GM12872 (cell line): ENCODE results near the gene LPXN.

ENCODE experiments used
- TF ChIP-seq, protein P1 (sequence below): IDR thresholded peaks from 3 replicates; pipeline ENCODE4 v1.5.1; 2011; ENCODE audit warnings: low read depth, mild to moderate bottlenecking, low read length, moderate library complexity; ENCODE audit not compliant: insufficient read depth

LPXN gene

DNA sequence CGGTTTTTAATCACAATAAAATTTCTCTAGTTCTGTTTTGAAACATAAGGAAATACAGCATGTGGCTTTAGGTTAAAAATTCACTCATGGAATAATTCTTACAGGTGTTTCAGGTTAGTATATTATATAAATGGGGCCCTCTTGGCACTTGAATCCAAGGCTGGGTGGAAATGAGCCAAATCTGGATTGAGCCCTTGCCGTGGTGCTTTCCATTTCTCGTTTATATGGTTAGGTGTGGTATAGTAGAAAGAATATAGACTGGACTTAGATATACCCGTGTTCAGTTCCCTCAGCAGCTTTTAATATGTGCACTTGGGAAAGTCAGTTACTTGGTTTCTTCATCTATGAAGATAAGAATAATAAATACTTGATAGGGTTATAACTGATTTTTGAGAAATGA is 19.2 kb upstream of the LPXN start:
- TF ChIP-seq, protein P1, sequence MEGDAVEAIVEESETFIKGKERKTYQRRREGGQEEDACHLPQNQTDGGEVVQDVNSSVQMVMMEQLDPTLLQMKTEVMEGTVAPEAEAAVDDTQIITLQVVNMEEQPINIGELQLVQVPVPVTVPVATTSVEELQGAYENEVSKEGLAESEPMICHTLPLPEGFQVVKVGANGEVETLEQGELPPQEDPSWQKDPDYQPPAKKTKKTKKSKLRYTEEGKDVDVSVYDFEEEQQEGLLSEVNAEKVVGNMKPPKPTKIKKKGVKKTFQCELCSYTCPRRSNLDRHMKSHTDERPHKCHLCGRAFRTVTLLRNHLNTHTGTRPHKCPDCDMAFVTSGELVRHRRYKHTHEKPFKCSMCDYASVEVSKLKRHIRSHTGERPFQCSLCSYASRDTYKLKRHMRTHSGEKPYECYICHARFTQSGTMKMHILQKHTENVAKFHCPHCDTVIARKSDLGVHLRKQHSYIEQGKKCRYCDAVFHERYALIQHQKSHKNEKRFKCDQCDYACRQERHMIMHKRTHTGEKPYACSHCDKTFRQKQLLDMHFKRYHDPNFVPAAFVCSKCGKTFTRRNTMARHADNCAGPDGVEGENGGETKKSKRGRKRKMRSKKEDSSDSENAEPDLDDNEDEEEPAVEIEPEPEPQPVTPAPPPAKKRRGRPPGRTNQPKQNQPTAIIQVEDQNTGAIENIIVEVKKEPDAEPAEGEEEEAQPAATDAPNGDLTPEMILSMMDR, result no peak

DNA sequence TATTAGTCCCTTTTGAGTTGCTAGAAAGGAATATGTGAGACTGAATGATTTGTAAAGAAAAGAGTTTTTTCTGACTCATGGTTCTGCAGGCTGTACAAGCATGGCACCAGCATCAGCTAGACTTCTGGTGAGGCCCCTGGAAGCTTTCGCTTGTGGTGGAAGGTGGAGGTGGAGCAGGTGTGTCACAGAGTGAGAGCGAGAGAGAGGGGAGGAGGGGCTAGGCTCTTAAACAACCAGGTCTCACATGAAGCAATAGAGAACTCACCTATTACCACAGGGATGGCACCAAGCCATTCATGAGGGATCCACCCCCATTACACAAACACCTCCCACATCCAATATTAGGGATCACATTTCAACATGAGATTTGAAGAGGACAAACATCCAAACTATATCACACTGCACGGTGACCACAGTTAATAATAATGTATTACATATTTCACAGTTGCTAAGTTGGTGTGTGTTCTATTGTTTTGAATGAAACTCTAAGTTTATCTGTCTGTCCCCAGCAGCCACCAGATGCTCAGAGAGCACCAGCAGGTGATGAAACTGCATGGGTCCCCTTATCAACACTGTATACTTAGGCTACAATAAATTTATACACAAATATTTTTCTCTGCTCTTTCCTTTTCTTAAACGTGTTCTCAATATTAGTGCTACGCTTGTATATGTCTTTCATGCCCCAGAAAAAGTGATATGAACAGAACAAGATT is 17.3 kb upstream of the LPXN start:
- TF ChIP-seq, protein P1, result no peak

DNA sequence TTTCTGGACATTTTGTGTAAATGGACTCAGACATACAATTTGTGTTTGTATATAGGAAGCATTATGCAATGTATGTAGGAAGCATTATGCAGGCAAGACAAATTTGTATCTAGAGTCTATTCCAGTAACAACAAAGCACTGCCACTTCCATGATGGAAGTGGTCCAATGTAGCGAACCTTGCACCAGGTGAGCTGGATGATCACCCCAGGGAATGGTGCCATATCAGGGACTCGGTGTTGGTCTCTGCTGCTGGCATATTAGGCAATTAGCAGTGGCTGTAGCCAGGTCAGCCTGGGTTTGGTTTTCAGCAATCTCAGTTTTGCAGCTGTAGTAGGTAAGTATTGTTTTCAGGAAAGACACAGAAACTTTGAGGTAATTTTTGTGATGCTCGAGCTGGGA is 16.0 kb upstream of the LPXN start:
- TF ChIP-seq, protein P1, result no peak

DNA sequence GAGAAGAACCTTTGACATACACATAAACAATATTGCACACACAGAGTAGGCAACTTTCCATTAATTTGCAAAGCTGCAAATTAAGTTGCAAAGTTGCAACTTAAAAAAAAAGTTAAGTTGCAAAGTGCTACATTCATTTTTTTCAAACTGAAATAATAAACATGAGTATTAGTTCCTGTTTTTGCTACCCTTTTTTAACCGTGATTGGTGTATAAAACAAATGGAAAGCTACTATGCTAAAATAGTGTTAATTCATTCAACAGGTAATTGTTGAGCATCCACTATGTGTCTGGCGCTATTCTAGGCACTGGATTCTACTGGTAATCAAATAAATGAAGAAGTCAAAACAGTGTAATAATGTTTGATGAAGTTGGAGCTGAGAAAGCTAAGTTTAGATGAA is 11.3 kb upstream of the LPXN start:
- TF ChIP-seq, protein P1, result no peak

DNA sequence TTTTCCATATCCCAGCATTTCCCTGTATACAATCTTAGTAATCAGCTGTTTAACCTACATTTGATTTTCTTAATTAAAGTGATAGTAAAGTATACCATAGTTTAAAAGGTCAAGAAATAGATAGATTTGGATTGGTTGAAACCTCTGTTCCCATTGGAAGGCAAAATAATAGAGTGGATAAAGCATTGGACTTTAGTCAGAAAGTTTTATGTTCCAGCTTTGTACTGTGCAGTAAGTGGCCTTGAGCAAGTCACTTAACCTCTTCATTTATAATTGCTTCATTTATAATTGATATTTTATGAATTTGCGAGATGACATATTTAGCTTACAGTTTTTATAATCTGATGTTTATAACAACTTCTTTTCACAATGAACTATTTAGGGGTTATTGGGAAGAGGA is 6.8 kb upstream of the LPXN start:
- TF ChIP-seq, protein P1, result no peak

DNA sequence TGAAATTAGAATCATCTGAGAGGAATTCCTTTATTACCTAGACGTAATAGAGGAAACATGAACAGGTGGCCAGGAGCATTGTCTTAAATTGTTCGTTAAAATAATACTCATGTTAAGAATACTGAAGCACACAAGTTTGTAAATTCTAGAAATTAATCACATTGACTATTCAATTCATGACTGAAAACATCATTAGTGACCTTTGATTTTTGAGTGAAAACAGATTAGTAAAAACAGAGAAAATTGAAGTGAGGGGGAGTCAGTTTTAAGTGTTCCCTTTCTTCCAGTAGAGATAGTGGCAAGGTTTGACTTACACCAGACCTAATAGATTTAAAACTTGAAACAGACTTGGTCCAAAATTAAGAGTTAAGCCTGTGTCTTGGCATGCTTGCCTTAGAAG is 4.7 kb upstream of the LPXN start:
- TF ChIP-seq, protein P1, result no peak

DNA sequence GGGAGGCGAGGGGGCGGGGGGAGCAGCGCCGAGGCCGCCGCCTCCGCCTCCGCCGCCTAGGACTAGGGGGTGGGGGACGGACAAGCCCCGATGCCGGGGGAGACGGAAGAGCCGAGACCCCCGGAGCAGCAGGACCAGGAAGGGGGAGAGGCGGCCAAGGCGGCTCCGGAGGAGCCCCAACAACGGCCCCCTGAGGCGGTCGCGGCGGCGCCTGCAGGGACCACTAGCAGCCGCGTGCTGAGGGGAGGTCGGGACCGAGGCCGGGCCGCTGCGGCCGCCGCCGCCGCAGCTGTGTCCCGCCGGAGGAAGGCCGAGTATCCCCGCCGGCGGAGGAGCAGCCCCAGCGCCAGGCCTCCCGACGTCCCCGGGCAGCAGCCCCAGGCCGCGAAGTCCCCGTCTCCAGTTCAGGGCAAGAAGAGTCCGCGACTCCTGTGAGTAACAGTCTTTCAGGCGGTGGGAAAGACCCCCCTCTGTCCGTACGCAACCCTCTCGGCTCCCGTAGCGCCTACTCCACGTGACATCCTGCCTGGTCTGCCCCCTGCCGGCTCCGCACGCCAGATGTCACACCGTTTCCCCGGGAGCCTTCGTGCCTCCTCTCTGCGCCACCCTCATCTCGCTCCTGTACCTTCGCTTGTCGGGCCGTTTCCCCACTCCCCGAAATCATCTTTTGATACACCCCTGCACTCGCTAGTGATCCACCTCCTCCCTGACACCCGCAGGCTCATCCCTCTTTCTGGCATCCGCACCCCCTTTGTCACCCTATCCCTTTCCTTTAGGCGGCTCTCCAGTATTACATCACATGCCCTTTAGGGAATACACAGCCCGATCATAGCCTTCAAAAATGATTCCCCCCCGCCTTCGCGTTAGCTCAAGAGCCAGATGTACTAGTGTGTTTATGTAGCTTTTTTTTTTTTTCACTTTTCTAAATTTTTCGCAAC is 3.8 kb upstream of the LPXN start:
- TF ChIP-seq, protein P1, result peak; percentile 85
